Lower leg skin (tissue), 3 donors: ENCODE data around the gene CLSTN1.

ENCODE experiments used
- POLR2A ChIP-seq, 2 donors: fragments of 450-650 bp; IDR thresholded peaks; one replicate each; pipeline ENCODE4 v1.6.1; 2016 to 2017; ENCODE audit warnings: antibody characterized with exemption in 2 of 2, mild to moderate bottlenecking in 1 of 2, moderate library complexity in 1 of 2
- TF ChIP-seq, protein P1 (sequence below), 3 donors: fragments of 450-650 bp; IDR thresholded peaks; one replicate each; pipeline ENCODE4 v1.5.1; 2016; ENCODE audit warnings: antibody characterized with exemption in 3 of 3, mild to moderate bottlenecking in 3 of 3, moderate library complexity in 2 of 3

DNA sequence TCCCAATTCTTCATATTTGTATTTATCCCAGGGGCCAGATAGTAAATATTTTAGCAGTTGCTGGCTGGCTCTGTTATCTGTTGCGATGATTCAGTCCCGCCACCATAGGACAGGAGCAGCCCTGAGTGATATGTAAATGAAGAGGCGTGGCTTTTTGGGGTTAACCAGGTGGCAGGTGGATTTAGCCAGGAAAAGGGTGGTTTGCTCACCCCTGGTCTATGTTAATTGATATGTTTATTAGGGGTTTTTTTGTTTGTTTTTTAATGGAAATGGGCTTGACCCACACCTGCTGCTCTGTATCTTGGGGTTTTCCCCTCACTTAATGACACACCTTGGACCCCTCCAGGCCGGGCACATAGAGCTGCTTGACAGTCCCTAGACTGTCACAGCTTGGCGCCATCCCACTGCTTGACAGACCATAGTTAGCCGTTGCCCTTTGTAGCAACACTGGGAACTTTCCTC lies 109.5 kb downstream of the CLSTN1 start:
- TF ChIP-seq, protein P1, sequence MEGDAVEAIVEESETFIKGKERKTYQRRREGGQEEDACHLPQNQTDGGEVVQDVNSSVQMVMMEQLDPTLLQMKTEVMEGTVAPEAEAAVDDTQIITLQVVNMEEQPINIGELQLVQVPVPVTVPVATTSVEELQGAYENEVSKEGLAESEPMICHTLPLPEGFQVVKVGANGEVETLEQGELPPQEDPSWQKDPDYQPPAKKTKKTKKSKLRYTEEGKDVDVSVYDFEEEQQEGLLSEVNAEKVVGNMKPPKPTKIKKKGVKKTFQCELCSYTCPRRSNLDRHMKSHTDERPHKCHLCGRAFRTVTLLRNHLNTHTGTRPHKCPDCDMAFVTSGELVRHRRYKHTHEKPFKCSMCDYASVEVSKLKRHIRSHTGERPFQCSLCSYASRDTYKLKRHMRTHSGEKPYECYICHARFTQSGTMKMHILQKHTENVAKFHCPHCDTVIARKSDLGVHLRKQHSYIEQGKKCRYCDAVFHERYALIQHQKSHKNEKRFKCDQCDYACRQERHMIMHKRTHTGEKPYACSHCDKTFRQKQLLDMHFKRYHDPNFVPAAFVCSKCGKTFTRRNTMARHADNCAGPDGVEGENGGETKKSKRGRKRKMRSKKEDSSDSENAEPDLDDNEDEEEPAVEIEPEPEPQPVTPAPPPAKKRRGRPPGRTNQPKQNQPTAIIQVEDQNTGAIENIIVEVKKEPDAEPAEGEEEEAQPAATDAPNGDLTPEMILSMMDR (IDR thresholded peaks at IDR 0.05), result no peak
- no peak for TF ChIP-seq POLR2A (IDR thresholded peaks at IDR 0.05)
